HG03280 (cell line): Measurements from ENCODE around the gene AGXT2.

ENCODE experiments used
- ATAC-seq: cut with Tn5 transposase; IDR thresholded peaks from one replicate; pipeline ENCODE4 v1.9.1; 2021; ENCODE audit warnings: mild to moderate bottlenecking, moderate library complexity; ENCODE audit not compliant: unreplicated experiment

AGXT2 gene

DNA sequence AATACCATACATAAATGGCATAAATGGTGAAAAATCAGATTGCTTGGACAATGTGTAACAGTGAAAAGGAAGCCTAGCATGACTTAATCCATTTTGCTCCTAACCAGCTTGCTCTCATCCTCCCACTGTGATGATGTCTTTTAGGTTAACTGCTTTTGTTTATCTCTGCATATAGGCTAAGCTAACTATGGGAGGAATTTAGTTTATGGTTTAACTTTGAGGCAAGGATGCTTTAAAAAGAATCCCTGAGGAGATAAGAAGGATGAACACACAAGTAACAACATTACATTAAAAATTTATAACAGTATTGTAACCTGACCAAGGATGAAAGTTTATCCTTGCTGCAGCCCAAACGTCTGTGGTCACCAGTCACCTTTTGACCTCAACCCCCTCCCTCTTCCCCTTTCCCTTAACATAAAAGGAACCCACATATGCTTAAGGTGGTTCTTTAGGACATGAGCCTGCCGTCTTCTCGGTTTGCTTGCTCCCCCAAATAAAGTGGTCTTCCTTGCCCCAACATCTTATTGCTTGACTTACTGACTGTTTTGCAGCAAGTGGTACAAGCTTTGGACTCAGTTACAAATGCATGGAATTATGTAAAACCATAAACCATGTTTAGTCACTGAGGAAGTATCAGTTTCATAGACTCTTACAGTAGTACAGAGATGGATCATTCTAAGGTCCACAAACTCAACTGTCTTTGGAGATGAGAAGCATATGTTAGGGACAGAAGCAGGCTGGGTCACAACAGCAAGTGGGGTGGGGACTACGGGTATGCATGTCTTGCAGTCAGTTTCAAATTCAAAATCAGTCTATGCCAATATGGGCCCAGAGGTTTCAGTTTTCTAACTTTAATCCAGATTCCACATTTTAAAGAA lies 31.3 kb downstream of the AGXT2 start:
- ATAC-seq, result no peak

DNA sequence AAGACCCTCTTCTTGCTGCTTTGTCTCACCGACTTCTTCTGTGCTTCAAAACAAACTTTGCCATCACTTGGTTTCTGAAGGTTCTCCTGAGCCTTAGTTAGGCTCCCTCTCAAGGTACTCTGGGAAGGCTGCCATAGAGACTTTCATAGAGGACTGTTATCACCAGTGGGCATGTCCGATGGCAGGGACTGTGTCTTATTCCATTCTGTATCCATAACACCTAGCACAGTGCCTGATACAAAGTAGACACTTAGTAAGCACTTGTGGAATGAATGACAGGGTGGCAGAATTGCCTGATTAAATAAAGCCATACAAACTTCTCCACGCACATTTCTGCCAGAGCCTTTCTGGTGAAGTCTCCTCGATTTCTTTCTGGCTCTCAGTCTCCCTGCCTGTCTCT lies 32.7 kb downstream of the AGXT2 start:
- no peak for ATAC-seq

DNA sequence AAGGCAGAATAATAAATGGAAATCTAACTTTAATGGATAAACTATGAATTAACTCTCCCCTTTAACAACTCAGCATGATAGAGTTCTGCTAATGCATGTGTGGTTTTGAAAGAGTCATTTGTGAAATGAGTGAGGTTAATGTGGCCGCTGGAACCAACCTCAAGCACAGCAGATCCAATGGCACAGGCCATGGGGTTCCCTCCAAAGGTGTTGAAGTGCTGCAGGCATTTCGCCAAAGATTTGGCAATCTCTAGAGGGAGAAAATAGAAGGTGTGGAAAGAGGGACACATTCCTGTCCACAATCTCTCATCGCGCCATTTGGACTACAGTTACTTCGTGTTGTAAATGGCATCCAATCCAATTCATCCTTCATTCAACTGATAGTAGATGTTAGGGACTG lies 35.0 kb downstream of the AGXT2 start:
- ATAC-seq, result no peak

DNA sequence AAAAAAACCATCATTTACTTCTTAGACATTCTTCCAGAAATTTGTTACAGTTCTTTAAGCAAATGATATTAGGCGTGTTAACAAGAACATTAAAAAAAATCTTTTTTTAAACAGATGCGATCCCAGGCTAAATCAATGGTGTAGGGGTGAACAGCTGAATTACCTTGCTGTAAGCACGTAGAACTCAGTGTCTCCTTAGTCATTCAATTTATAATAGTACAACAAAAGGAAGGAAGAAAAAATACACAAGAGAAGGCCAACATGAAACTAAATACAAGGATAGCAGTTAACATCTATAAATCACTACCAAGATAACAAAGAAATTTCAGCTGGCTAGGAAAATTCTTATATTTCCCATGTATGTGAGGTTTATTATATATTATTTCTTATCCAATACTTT lies 35.4 kb downstream of the AGXT2 start:
- no peak for ATAC-seq

DNA sequence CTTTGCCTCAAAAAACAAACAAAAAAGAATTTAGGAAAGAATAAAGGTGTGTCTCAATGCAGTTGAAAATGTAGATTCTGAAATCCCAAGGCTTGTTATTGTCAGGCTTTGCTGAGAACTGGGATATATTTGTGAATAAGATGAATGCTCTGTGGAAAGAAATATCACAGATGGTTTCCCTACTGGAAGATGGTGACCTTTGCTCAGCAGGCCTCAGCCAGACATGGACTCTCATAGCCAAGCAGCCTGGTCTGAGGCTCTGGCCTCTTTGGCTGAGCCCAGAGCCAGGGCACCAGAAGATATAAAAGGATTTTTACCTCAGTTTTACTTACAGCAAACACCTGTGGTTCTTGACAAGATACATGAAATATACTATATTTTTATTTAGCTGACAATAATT lies 37.1 kb downstream of the AGXT2 start:
- no peak for ATAC-seq

DNA sequence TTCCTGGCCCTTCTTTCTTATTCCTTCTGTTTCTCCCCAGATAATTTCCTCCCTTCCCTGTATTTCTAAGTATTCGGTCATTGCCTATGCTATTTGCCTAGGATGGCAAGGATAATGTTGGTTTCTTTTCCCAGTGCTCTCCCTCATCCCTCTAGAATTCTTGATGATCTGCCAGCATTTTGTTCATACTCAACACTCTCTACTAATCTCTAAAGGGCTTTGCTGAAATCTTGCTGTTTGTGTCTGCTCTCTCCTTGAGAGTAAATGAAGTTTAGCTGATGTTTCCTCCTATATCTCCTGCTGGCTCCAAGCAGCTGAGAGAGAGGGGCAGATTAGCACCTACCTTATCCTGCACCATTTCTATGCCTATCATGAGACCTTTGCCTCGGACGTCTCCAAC lies 38.1 kb downstream of the AGXT2 start:
- ATAC-seq, result no peak

DNA sequence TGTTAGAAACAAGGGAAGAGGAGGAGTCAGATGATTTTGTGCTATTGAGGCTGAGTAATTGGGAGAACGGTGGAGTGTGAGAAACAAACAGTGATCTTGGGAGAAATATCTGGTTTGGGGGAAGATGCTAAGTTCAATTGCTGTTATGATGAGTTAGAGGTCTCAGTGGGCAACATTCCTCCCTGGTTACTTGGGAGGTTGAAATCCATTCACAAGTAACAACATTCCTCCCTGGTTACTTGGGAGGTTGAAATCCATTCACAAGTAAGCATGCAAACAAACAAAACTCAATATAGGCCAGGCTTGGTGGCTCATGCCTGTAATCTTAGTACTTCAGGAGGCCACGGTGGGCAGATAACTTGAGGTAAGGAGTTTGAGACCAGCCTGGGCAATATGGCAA lies 38.7 kb downstream of the AGXT2 start:
- no peak for ATAC-seq

DNA sequence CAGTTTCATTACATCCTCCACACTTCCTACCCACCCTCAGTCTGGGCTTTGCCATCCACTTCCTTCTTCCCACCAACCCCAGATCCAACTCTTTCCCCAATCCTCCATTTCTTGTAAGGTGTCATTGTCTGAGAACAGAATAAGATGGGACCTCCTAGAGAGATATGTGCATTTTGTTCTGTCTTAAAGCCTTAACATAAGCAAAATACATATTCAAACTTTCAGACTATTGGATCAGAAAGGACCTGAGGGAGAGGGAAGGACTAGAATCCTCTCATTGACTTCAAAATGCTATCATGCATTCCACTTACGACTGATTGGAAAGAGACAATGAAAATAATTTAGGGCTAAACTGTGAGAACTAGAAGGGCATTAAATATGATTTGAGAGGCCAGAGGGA lies 43.0 kb downstream of the AGXT2 start:
- no peak for ATAC-seq

DNA sequence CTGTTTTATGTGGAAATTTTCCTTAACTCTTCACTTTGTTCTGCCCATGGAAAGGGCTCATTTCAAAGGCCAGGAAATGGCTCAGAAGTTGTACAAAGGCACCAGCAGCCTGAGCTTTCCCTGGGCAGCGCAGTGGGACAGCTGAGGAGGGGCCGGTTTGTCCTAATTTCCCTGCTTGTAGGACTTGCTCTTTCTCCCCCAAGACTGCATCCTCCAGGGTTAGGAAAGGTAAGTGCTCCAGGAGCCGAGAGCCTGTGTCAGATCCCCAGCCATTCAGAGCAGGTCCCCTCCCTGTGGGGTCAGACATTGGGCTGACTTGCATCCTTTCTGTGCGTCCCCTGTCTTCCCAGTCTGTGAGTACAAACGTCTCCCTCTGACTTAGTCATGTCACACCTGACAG lies 43.5 kb downstream of the AGXT2 start:
- no peak for ATAC-seq

DNA sequence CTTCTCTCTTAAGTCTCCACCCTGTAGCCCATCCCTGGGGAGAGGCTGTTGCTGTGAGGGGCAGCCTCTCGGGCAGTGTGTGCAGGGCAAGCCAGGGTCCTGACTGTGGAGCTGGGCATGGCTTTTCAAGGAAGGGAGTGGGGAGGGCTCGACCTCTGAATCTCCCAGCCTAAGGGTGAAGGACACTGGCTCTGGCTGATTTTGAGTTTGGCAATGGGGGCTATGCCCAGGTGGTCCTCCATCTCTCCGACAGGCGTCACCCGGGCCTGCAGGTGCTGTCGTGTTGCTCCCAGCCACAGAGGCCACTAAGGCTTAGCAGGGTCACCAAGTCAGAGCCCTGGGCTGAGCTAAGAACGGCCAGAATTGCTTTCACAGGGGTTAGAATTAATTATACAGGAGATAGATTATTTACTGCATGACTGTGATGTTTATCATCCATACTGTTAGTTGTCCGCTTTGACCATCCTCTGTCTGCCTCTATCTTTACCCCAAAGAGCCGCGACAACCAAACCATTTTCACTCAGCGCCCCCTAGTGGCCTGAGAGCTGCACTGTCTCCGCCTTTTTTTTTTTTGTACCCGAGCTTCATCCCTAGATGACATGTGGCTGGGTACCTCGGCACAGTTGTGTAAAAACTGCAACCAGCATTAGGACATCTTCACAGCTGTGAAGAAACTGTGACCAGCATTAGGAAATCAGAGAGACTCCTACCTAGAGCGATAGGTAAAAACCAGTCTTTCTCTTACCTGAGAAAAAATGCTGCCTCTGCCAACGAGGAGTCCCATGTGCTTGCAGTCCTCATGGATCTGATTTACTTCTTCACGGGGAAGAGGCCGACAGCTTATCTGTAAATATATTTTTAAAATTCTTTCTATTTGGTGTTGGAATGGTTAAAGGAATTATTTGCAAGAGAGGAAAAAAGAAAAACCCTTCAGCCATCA lies 44.5 kb downstream of the AGXT2 start:
- peak; percentile 66 for ATAC-seq

DNA sequence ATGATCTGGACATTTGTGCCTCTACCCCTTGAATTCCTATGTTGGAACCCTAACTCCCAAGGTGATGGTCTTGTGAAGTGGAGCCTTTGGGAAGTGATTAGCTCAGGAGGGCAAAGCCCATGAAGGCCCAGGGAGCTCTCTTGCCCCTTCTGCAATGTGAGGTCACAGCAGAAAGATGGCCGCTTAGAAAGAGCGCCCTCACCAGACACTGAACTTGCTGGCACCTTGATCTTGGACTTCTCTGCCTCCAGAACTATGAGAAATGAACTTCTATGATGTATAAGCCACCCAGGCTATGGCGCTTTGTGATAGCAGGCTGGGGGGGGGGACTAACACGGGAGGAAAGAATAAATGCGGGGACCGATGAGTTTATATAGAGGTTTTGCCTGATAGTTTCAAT lies 45.3 kb downstream of the AGXT2 start:
- ATAC-seq, result no peak

DNA sequence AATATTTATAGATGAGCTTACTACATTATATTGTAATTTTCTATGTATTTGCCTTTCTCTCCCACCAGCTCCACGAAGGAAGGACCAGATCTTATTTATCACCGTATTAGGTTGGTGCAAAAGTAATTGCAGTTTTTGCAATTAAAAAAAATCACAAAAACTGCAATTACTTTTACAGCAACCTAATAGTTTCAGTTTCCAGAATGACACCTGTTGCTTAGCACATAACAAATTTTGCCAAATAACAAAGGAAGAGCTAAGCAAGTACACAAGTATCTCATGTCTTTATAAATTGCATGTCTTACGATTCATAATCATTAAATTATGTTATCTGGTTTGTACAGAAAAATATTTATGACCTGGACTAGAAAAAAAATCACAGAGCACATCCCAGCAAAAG lies 45.9 kb downstream of the AGXT2 start:
- no peak for ATAC-seq

DNA sequence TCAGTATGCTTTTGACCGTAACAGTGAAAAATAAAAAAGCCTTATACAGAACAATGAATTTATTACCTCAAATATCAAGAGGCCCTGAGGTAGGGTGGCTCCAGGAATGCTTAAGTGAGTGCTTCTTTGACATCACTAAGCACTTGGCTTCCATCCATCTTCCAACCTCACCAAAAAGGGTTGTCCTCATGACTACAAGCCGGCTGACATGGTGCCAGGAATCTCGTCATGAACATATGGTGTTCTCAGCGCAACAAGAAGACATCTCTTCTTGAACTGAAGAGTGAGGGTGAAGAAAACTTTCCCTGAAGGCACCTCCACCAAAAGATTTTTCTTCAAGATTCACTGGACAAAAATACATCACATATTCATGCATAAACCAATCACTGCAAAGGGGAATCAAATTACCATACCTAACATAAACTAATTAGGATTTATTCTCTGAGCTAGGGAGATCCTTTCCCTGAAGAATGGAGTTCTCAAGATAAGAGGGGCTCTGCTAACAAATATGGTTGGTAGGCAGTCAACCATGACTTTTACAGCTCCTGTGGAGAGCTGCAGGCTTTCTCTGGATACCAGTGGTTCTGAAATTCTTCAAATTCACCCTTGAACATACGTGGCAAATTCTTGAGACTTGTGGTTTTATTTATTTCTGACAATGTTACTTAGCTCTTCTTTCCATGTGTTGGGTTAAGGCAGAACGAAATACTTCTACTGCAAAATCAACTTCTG lies 49.5 kb downstream of the AGXT2 start:
- no peak for ATAC-seq

DNA sequence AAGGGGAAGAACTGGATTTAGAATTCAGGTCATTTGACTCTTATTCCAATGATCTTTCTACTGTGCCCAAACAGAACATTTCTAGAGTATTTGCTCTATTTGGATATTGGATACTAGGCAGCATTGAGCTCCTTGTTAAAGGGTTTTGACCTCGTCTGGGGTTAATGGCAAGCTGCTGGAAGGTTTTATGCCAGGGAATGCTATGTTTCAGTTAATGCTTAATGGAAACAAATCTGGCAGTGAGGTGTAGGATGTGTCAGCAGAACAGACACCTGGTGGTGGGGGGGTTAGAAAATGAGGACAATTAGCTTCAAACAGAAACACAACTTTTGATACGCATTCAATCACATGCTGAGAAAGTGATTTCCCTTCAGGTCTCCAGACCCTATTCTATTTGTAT lies 51.5 kb downstream of the AGXT2 start:
- no peak for ATAC-seq

DNA sequence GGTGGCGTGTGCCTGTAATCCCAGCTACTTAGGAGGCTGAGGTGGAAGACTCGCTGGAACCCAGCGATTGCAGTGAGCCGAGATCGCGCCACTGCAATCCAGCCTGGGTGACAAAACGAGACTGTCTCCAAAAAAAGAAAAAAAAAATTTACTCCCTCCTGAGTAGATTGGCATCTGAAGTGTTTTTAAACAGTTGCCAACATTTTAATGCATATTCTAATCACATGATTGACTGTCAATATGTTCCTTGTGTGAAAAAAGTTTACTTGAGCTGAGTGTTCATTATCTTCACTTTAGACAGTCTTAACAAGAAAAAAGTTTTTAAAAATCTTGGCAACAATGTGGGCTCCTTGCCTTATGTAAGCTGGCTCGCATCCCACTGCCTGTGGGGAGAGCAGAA lies 53.8 kb downstream of the AGXT2 start:
- ATAC-seq, result no peak

DNA sequence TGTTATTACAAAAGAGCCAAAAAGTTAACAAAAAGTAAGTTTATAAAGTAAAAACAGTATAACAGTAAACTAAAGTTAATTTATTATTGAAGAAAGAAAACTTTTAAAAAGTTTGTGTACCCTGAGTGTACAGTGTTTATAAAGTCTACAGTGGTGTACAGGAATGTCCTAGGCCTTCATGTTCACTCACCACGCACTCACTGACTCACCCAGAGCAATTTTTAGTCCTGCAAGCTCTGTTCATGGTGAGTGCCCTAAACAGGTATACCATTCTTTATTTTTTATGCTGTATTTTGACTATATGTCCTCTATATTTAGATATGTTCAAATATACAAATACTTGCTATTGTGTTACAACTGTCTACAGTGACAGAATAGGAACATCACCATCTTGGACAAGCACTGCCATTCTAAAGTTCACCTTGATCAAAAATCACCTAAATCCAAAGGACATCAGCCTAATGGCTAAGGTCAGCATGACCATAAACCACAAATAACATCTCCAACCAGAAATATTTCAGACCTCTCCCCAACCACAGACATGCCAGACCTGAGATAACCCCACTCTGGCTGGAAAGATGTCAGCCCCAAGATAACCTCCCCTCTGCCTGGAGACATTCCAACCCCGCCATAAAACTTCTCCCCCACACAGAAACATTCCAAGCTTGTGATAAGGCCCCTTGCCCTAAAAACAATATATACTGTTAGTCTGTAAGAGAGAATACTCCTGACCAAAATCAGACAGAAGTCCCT lies 56.1 kb downstream of the AGXT2 start:
- no peak for ATAC-seq

DNA sequence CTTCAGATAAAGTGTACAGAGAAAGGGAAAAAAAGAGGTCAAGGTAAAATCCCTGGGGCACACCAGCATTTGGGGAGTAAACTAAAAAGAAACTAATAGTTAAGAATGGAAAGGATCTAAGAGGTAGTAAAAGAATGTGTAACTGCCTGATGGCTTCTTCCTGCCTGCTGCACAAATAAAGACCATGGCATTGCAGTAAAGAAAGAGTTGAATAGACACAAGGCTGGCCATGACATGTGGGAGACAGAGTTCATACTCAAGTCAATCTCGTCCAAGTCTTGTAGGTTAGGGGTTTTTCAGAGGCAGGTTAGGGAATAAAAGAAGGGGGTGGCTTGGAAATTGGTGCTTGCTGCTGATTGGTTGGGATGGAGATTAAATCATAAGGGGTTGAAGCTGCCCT lies 60.8 kb downstream of the AGXT2 start:
- no peak for ATAC-seq

DNA sequence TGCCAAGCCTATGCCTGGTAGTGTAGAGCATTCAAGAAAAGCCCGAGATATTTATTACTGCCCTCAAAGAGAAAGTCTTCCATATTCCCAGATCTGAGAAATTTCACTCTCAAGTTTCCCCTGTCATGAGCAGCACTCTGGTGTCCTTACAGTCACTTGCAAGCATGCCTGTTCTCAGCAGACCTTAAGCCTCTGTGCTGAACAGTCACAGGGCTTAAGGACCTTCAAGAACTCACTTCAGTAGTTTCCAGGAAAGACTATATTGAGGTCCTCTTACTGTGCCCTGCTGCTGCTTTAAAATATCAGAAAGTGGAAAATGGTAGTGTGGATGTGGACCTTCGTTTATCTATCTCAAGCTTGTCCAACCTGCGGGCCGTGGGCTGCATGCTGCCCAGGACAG lies 64.9 kb downstream of the AGXT2 start:
- no peak for ATAC-seq

DNA sequence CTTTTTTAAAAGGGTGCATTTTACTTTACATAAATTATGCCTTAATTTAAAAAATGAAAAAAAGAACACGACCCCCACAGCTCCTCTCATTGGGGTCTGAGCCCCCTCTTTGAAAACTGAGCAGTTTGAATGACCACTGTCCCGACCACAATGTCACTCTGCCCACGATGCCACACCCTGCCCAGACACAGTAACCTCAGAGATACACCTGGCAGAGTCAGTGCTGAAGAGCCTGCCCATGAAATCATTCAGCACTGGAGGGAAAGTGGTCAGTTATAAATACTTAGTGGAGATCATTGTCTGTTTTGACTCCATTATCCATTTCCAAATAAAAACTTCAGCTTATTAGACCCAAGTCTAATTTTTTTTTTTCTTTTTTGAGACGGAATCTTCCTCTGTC lies 69.1 kb downstream of the AGXT2 start:
- ATAC-seq, result no peak

DNA sequence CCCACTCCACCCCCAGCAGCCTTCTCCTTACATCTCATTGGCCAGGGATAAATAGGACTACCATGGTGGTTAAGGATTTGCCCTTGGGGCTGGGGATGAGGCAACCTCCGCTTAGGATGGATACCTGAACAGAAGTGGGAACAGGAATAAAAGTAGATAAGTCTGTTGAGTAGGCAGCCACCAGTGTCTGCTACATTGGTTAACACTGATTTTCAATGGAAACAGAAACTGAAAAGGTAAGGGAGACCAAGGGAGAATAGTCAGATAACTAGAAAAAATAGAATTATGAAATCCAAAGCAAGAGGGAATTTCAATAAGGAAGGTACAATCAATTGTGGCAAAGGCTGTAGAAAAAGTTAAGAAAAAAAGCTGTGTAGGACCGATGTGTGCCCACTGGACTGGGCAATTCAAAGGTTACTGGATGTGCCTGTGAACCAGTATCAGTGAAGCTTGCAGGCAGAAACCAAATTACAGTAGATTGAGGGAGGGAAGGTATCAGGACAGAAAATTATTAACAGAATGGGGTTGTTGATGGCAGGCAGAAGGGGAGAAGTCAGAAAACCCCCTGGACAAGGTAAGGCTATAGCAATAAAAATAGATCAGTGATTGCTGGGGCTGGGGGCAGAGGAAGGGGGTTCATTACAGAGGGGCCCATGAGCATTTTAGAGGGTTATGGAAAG lies 69.7 kb downstream of the AGXT2 start:
- ATAC-seq, result peak; percentile 68
